HG02973 (cell line): ENCODE measurements around the gene FLAD1.
"Not testable (repeated sequence)": the region's sequence is repeated elsewhere in the genome, so short reads cannot be mapped to it uniquely, and the experiment has no call there.

Source experiments
- ATAC-seq: cut with Tn5 transposase; IDR thresholded peaks from one replicate; pipeline ENCODE4 v1.9.1; 2021; ENCODE audit warnings: moderate library complexity; ENCODE audit not compliant: unreplicated experiment

FLAD1 gene

DNA sequence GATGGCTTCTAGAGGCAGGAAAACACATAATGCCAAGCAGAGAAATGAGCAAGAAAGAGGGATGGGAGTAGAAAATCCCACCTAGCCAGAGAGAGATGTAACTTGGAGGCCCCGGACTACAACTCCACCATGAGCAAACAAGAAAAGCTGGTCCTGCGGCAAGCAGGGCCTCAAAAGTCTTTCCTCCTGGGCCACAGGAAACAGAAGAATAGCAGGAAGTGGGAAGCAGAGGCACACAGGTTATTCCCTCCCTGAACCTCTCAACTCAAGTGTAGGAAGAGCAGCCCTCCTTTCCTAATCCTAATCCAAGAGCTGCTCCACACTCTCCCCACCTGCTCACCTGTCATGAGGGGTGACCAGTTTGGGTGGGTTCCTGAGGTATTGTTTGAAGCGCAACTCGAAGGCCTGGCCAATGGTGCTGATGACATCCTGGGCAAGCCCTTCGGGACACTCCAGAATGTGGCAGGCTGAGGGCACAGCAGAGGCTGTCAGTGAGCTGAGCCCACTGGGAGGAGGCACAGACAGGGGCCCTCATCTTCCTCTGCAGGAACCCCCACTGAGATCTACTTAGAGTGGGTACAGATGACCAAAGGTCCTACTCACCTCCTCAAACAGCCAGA is 15.7 kb upstream of the FLAD1 start:
- no peak for ATAC-seq

DNA sequence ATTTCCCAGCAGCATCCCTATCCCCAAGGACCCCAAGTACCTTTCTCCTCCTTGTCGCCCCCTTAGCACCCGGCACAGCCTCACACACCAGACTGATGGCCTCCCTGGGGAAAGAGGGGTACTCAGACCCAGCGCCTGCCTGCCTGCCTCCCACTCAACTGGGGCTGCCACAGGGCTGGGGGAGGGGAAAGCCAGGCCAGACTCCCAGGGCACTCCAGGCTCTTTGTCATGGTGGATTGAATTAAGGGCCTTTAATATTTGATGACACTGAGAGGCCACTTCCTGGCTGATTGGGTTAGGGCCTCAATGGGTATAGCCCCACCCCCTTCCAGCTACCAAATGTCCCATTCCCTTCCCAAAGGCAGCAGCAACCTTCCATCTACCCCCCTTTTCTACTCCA is 14.4 kb upstream of the FLAD1 start:
- no peak for ATAC-seq

DNA sequence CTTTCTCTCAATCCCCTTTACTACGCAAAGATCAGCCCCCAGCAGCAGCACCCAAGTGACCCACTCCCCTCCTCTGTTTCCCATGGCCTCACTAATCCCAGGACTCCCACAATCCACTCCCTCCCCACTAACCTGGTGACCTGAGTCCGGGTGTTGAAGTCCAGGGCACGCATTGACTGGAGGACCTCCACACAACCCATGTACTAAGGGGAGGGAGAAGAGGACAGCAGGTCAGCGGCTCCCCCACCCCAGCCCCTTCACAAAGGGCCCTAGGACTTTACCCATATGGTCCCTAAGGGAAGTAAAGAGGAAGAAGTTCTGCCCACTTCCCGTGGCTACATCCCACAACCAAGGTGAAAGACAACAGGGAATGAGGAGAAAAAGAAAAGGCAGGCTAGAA is 13.9 kb upstream of the FLAD1 start:
- no peak for ATAC-seq

DNA sequence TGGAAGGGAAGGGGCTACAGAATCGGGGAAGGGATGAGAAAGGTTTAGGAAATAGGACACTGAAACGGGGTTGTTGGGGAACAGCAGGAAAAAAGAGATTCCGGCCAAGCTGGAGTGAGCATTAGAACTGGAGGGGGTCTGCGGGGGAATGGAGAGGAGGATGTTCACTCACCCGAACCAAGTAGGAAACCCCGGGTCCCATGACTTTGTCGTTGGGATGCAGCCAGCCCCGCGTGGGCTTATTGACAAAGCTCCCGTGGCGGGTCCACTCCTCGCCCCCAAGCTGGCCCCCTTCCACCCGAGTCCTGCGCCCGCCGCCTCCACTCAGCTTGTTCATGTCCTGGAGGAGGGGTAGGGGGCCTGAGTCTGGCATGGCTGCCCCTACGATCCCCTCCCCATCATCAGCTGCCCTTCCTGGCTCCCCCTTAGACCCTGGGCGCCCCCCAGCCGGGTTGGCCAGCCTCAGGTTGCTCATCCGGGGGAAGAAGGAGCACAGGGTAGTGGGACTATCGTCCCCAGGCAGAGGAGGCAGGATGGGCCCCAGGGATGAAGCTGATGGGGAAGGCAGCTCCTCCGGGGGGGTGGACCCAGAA is 13.2 kb upstream of the FLAD1 start:
- ATAC-seq, result no peak

DNA sequence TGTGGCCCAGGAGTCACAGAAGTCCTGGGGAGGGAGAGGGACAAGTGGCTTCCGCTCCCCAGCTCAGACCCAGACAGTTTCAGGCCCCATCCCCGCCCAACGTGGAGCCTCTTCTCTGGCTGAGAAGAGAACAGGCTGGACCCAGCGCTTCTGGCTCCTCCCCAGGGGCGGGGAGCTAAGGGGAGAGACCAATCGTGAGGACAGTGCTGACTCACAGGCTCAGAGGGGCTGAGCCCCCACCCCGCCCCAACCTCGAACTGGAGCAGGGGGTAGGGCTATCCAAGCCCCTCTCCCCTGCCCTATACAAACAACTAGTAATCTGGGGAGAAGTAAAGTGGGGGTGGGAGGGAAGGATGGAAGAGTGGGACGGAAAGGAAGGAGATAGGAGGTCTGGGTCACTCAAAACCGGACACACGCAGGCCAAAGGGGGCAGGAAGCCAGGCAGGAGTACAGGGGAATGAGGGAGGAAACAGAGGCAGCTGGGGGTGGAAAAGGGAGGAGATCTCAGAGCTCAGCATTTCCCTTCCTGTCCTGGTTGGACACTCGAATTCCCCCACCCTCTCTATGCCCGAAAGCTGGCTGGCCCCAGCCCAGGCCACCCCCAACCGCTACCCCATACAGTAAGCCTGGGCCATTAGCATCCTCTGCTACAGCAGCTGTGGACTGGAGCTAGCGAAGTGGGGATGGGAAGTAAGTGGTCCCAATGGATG is 12.4 kb upstream of the FLAD1 start, which contains the start of gene SHC1:
Gene SHC1, minus strand, starts transcription at position 117 of the 710 bp plus-strand sequence. CDS start 221 bp downstream, outside the sequence.
- ATAC-seq, result no peak

DNA sequence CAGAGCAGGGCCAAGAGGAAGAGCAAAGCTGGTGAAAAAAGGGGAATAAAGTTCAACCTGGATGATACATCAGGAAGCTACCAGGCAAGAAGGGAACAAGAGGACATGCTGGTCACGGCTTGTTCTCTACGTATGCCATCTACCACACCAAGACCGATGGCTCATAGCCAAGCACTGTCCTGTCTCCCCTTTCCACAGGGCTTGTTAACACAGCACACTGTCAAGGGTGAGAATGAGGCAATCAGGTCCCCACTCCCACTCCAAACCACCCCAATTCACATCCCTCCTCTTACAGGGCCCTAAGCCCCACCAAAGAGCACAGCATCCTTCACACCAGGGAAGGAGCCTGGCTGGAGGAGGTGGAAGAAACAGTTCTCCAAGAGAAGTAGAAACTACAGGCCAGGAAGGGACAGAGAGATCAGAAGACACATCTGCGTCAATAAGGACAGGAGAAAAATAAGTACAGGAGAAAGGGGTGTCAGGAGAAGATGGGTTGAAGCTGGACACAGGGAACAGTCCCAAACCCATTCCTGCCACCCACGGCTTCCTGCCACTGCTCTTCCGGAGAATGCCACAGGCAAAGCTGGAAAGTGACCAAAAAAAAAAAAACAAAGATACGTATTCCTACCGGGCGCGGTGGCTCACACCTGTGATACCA is 11.7 kb upstream of the FLAD1 start:
- no peak for ATAC-seq

DNA sequence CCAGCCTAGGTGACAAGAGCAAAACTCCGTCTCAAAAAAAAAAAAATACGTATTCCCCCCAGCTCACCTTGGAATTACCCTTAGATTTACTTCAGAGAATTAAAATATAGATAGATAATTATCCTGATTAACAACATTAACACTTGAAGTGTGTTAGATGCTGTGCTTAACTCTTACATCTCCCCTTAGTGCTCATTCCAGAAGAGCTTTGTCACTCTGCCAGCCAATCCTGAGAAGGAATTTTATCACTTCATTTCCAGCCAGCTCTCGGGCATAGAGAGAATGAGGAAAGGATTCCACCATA is 11.0 kb upstream of the FLAD1 start:
- no peak for ATAC-seq

DNA sequence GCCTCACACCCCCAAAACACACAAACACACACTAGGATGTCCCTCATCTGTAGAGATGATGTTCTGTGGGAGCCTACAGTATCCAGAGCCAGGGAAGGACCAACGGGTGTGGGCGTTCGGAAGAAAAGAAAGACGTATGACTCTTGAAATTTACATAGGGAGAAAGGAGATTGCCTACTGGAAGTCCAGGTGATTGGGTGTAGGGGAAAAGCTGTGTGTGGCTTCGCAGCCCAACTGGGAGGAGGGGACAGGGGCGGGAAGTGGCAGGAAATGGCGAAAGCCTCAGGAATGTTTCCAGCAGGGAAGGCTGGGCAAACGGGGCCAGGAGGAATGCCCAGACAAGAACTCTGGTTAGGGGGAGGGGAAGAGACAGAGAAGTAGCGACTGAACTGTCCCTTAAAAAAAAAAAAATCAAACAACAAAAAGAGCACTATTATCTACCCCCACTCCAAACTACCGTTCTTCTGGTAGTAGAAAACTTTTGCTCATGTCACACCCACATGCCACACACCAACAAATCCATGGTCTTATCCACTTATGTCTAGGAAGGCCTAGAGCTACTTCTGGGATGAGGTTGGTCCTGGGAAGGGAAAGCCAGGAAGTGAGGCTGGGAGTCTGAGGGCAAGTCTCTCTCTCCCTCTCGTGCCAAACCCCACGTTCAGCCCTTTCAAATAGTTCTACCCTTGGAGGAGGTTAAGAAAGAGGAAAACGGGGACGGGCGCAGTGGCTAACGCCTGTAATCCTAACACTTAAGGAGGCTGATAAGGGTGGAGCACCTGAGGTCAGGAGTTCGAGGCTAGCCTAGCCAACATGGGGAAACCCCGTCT is 10.4 kb upstream of the FLAD1 start:
- no peak for ATAC-seq

DNA sequence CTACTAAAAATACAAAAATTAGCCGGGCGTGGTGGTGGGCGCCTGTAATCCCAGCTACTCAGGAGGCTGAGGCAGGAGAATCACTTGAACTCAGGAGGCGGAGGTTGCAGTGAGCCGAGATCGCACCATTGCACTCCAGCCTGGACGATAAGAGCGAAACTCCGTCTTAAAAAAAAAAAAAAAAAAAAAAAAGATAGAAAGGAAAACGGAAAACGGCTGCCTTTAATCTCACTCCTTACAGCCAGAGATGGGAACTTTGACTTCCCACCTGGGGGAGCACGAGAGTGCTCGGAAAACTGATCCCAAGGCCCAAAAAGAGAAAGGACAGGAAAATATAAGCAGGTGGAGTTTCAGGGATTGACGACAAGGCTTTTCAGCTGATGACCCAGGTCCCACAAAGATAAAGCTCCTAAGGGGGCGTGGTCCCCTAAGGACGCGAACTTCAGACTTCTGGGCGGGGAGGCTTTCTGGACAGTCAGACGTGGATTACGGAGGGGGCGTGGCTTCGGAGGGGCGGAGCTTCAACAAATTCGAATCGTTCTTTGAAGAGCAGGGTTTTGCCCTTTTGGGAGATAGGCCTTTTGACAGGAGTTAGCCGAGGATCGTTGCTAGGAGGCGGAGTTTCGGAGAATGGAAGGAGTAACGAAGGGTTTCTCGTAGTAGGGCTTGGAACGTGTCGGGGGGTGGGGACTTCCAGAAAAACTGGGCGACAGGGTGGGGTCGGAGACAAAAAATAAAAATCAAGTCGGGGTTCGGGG is 9.6 kb upstream of the FLAD1 start:
- ATAC-seq, result no peak

DNA sequence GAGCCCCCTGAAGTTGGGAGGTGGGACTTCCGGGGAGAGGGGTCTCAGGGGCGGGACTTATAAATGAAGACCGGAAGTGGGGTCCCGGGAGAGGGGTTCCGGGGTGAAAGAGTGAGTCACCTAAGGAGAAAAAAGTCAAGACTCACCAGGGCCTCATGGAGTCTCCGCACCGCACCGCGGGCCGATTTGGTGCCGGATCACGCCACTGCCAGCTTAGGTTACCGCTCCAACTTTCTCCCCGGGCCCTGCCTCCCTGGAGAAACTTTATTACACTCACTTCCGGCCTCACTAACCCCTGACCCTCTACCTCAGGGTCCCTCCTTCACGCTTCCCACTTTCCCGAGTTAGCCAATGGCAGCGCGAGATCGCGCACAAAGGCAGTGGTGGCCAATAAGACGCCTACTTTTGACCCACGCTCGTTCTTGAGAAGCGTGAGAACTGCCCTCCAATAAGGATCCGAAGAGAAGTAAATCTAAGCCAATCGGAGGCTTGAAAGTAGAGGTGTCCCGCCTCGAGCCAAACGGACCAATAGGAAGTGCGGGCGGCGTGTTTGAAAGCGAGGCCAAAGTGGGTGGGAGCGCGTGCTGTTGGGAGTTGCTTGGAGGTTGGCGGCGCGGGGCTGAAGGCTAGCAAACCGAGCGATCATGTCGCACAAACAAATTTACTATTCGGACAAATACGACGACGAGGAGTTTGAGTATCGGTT is 8.9 kb upstream of the FLAD1 start, which contains the start of gene CKS1B:
Gene CKS1B, plus strand, starts transcription at position 580 of the 706 bp plus-strand sequence. Its CDS starts 65 bp downstream, at position 645.
- peak; percentile 68 for ATAC-seq

DNA sequence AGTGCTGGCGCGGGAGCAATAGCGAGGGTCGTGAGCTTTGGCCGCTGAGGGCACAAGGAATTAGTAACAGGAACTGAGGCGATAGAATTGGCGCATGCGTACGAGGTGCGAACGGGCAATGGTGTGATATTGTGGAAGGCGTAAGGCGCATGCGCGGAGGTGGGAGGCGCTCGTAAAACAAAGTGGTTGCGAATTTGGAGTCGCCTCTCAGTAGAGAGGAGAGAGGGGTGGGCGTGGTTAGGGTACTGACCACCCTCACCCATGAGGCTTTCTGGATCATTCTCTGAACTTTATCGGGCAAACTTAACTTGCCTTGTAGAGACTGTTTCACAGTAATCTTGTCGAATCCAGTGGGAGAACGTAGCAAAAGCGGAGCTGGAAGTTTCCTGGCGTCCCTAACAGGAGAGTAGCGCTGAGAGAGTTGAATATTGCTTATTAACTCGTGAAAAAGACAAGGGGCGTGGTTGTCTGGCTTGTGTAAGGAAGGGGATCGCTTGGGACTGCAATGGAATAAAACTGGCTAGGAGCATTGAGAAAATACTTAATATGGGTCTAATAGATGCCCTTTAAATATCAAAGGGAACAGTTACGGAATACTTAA is 8.2 kb upstream of the FLAD1 start:
- peak; percentile 35 for ATAC-seq

DNA sequence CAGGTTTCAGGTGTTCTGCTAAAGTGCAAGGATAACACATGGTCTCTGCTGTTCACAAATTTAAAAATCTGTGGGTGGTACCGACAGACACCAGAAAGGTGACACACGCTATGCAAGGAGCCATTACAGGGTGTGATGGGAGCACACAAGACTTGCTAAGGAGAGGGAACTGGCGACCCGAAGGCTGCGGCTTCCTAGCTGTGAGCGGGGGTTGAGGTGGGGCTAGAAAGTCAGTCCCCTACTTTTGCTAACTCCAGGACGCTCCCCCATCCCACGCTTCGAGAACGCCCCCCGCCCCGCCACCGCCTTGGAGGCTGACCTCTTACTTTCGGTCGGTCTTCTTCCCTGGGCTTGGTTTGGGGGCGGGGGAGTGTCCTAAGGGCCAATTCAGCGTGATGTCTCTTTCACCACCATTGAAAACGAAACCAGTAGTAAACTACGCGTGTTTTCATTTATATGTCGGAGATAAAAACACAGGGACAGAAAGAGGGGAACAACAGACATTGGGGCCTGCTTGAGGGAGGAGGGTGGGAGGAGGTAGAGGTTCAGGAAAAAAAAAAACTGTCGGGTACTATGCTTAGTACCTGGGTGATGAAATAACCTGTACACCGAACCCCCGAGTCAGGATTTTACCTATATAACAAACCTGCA is 7.6 kb upstream of the FLAD1 start:
- ATAC-seq, result no peak

DNA sequence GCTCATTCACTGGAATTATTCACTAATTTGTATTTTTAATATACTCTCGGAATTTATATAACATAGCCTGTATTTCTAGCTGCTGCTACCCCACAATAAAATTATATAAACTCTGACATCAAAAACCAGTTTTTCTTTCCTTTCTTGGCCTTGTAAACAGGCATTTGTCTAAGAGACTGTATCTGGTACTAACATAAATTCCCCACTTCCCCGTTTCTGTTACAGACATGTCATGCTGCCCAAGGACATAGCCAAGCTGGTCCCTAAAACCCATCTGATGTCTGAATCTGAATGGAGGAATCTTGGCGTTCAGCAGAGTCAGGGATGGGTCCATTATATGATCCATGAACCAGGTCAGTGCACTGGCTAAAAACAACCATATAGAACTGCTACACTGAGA is 5.4 kb upstream of the FLAD1 start:
- ATAC-seq, result not testable (repeated sequence)

DNA sequence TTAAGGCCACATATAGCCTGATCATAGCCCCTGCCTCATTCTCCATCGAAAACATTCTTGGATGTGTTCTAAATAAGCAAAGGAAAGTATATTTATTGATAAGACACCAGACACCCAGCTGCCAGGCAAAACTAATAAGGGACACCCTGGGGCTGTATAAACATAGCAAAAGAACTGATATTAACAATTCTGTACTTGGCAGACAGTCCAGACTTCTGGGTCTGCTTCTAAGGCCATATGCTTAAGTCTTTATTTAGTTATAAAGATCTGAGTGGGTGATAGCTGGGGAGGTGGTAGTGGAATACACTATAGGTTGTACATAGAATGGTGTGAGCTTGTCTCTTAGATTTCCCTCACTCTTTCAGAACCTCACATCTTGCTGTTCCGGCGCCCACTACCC is 4.8 kb upstream of the FLAD1 start:
- ATAC-seq, result no peak

DNA sequence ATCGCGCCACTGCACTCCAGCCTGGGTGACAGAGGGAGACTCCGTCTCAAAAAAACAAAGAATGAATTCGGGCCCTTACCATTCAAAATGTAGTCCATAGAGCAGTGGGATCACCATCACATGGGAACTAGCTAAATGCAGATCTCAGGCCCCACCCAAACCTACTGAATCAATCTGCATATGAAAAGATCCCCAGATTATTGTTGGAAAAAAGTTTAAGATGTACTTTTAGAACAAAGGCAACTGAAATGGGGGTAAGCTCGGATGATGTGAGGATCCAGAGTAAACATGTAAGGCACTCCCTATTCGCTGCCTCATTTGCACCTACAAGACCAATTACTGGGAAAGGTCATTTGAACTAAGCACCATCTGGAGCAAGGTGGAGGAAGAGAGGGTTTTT is 803 bp upstream of the FLAD1 start:
- ATAC-seq, result no peak

DNA sequence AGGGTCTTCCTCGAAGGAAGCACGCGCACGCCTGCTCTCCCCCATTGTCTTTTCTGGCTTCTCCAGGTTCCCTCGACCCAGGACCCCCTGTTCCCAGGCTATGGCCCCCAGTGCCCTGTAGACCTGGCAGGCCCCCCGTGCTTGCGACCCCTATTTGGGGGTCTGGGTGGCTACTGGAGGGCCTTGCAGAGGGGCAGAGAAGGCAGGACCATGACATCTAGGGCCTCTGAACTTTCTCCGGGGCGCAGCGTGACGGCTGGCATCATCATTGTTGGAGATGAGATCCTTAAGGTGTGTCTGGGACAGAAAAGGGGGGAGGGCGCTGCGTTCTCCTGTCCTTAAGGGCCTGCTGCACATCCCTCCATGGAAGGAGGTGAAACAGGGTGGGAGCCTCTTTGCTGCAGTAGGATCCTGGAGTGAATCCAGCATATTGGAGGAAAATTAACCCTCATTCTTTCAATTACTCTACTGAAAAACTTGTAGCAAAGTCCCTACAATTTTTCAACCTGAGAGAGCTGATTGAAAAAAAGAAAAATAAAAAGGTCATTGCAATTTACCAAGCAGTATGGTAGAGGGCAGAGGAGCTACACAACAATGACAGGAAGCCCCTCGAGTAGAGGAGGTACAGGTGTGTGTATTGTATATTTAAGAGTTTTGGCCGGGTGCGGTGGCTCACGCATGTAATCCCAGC is 777 bp downstream of the FLAD1 start:
- no peak for ATAC-seq

DNA sequence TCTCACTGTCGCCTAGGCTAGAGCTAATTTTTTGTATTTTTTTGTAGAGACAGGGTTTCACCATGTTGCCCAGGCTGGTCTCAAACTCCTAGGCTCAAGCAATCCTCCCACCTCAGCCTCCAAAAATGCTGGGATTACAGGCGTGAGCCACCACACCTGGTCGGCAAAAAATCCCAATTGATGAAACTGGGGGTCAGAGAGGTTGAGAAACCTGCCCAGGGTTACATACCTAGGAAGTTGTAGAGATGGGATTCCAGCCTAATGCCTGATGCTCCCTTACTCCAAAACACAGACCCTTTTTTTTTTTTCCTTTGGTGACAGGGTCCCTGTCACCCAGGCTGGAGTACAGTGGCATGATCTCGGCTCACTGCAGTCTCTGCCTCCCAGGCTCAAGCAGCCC is 3.6 kb downstream of the FLAD1 start:
- not testable (repeated sequence) for ATAC-seq

DNA sequence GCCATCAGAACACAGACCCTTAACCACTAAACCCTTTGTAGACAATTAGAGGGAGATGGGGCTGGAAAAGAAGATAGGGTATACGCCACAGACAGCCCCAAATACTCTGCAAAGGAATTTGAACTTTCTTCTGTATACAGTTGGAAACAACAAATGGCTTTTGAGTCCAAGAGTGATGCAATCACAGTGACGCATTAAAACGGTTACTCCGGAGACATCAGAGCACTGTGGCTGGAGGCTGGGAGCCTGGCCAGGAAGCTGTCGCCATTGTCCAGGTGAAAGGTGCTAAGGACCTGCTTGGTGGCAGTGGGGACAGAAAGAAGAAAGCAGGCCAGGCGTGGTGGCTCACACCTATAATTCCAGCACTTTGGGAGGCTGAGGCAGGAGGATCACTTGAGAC is 4.2 kb downstream of the FLAD1 start:
- ATAC-seq, result no peak
